ENCODE results near the gene ZDHHC19. TPM values are rescaled to one million over a fixed set of nuclear protein-coding genes. Genes with fewer than 3 reads are reported as not detected.
A peak's percentile ranks its signal among the peaks of the same experiment; 100 is the strongest.

The ZDHHC19 gene
- total RNA-seq, 2 experiments from 2014 or later, result not detected

DNA sequence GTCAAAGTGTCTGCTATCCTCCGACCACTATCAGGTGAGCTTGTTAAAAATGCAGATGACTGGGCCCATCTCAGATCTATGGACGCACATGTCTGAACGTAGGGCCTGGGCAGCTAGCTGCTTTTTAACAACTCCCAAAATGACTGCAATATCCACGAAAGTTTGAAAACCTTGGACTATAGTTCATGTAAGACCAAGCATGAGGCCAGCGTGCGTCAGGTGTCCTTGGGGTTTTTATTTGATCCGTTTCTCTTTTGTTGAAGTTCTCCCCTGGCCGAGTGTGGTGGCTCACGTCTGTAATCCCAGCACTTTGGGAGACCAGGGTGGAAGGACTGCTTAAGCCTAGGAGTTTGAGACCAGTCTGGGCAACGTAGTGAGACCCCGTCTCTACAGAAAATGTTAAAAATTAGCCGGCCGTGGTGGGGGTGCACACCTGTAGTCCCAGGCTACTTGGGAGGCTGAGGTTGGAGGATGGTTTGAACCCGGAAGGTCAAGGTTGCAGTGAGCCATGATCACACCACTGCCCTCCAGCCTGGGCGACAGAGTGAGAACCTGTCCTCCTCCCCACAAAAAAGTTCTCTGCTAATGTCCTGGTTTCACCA, 14.7 kb upstream of the ZDHHC19 start:
- Mint-ChIP-seq H3K9me3 (no peaks in the 10 kb centered on the region), H3K27ac (no peak overlapping the region), H3K27me3 (peaks cover 3% of the 10 kb centered on the region), H3K4me3 (no peak overlapping the region), H3K36me3 (ENCODE audit: low read depth) (no peaks in the 10 kb centered on the region), H3K4me1 (ENCODE audit: low read depth) (no peaks in the 10 kb centered on the region)
- ChIA-PET POLR2A (interaction anchor here (0.8 to 1.3 kb wide), 3 partner anchors 9 to 170 kb away, joined by 3 to 5 read pairs (median 3); partner anchors contain the start of gene SLC51A), CTCF (no interaction called here)
- intact Hi-C loops (cut with micrococcal nuclease), result no loop called here
- no peak for DNase-seq
- no peak for ATAC-seq
- TF ChIP-seq, protein P1, sequence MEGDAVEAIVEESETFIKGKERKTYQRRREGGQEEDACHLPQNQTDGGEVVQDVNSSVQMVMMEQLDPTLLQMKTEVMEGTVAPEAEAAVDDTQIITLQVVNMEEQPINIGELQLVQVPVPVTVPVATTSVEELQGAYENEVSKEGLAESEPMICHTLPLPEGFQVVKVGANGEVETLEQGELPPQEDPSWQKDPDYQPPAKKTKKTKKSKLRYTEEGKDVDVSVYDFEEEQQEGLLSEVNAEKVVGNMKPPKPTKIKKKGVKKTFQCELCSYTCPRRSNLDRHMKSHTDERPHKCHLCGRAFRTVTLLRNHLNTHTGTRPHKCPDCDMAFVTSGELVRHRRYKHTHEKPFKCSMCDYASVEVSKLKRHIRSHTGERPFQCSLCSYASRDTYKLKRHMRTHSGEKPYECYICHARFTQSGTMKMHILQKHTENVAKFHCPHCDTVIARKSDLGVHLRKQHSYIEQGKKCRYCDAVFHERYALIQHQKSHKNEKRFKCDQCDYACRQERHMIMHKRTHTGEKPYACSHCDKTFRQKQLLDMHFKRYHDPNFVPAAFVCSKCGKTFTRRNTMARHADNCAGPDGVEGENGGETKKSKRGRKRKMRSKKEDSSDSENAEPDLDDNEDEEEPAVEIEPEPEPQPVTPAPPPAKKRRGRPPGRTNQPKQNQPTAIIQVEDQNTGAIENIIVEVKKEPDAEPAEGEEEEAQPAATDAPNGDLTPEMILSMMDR (IDR thresholded peaks at IDR 0.05), result no peak

DNA sequence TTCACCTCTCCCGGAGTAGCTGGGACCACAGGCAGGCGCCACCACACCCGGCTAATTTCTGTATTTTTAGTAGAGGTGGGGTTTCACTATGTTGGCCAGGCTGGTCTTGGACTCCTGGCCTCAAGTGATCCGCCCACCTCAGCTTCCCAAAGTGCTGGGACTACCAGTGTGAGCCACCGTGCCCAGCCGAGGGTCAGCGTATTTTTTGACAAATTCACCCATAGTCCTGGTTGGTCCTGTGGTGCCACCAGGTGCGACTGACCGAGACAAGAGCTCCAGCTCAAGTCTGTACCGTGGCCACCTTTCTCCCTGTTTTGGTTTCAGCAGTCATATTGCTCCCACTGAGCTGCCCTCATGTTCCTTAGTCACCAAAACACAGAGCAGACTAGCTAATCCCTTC, 13.9 kb upstream of the ZDHHC19 start:
- no peak overlapping the region for H3K4me3 Mint-ChIP-seq
- intact Hi-C loops (cut with micrococcal nuclease), result no loop called here
- no peak overlapping the region for H3K27ac Mint-ChIP-seq
- H3K27me3 Mint-ChIP-seq, result peaks cover 3% of the 10 kb centered on the region
- DNase-seq (no peak), ATAC-seq (no peak)
- TF ChIP-seq, protein P1 (IDR thresholded peaks at IDR 0.05), result no peak
- peaks cover under 1% of the 10 kb centered on the region for H3K4me1 Mint-ChIP-seq (ENCODE audit: low read depth)
- ChIA-PET POLR2A (interaction anchor here (0.6 to 1.3 kb wide), 3 partner anchors 9 to 226 kb away, joined by 3 to 4 read pairs (median 3); partner anchors contain the start of gene SLC51A), CTCF (no interaction called here)
- no peaks in the 10 kb centered on the region for H3K36me3 Mint-ChIP-seq (ENCODE audit: low read depth)
- no peaks in the 10 kb centered on the region for H3K9me3 Mint-ChIP-seq

DNA sequence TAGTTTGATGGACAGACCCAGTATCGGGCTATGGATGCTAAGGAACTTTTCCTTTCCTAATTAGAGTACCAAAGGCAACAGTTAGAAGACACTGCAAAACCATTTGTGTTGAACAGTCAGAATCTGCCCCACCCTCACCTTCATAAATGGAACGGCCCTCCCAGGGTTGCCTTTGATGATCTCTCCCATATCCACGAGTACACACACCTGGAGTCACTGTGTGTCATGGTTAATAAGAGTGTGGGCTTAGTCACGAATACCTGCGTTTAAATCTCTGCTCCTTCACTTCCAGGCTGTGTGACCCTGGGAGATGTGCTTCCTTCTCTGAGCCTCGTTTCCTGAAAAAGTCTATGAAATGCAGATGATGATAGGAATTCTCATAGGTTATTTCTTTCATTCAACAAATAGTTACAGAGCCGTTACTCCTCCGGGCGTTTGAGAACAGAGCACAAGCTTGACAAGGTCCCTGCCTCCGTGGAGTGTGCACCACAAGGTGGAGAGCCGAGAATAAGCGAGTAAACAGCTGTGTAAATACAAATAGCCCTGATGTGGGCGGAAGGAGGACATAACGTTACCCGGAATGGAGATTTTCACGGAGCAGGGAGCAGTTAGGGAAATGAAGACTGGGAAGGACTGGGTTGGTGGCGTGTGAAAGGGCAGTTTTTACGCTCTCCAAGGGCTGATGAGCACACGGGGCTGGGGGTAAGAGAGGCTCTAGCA, 11.8 kb upstream of the ZDHHC19 start:
- TF ChIP-seq, protein P1 (IDR thresholded peaks at IDR 0.05), result no peak
- no peak for ATAC-seq
- intact Hi-C loops (cut with micrococcal nuclease), result no loop called here
- H3K4me3 Mint-ChIP-seq, result no peak overlapping the region
- ChIA-PET CTCF (no interaction called here), POLR2A (no interaction called here)
- peaks cover 3% of the 10 kb centered on the region for H3K27me3 Mint-ChIP-seq
- no peaks in the 10 kb centered on the region for H3K9me3 Mint-ChIP-seq
- no peak overlapping the region for H3K27ac Mint-ChIP-seq
- H3K36me3 Mint-ChIP-seq (ENCODE audit: low read depth), result no peaks in the 10 kb centered on the region
- DNase-seq, result no peak
- H3K4me1 Mint-ChIP-seq (ENCODE audit: low read depth), result peaks cover 15% of the 10 kb centered on the region

DNA sequence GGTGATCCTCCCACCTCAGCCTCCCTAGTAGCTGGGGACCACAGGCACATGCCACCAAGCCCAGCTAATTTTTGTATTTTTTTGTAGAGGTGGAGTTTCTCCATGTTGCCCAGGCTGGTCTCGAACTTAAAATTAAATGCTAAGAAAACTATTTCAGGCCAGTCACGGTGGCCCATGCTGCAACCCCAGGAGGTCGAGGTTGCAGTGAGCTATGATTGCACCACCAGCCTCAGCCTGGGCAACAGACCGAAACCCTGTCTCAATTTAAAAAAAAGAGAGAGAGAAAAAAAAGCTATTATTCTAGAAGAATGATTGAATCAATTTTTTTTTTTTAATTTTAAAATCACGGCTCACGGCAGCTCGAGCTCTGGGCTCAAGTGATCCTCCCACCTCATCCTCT, 9.8 kb upstream of the ZDHHC19 start:
- Mint-ChIP-seq H3K36me3 (ENCODE audit: low read depth) (no peaks in the 10 kb centered on the region), H3K4me1 (ENCODE audit: low read depth) (peaks cover 17% of the 10 kb centered on the region), H3K27me3 (peaks cover 3% of the 10 kb centered on the region), H3K4me3 (no peak overlapping the region), H3K27ac (no peak overlapping the region), H3K9me3 (no peaks in the 10 kb centered on the region)
- POLR2A ChIA-PET, result no interaction called here
- DNase-seq, result no peak
- TF ChIP-seq, protein P1 (IDR thresholded peaks at IDR 0.05), result no peak
- no peak for ATAC-seq
- CTCF ChIA-PET, result interaction anchor here (0.5 kb wide), 1 partner anchor 50 kb away, joined by 3 read pairs; no protein-coding TSS in a partner anchor
- intact Hi-C loops (cut with micrococcal nuclease), result no loop called here

DNA sequence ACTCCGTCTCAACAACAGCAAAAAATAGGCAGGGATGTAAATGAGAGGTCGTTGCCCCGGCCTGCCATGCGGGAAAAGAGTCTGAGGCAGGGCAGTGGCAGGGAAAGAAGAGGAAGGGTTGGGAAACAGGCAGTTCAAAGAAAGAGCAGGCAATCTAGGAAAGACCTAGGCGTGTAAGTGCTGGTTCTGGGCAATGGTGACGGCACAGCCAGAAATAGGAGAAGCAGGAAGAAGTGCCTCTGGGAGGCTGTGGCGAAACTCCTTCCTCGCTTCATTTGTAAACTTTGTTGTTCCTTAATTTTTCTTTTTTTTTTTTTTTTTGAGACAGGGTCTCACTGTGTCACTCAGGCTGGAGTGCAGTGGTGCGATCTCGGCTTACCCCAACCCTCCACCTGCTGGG, 9.4 kb upstream of the ZDHHC19 start:
- POLR2A ChIA-PET, result no interaction called here
- DNase-seq (no peak), ATAC-seq (no peak)
- Mint-ChIP-seq H3K27me3 (peaks cover 3% of the 10 kb centered on the region), H3K36me3 (ENCODE audit: low read depth) (no peaks in the 10 kb centered on the region), H3K9me3 (no peaks in the 10 kb centered on the region), H3K4me3 (no peak overlapping the region), H3K27ac (peak overlapping the region; percentile 52), H3K4me1 (ENCODE audit: low read depth) (peaks cover 17% of the 10 kb centered on the region)
- intact Hi-C loops (cut with micrococcal nuclease), result no loop called here
- CTCF ChIA-PET, result interaction anchor here (0.5 kb wide), 1 partner anchor 50 kb away, joined by 3 read pairs; no protein-coding TSS in a partner anchor
- TF ChIP-seq, protein P1 (IDR thresholded peaks at IDR 0.05), result no peak

Measured in activated CD8-positive, alpha-beta T cell treated with anti-CD3 and anti-CD28 coated beads for 36 hours (primary cell).